IMR-90 (cell line): Measurements from ENCODE around the gene PAX5. TPM values are rescaled to one million over a fixed set of nuclear protein-coding genes. Genes with fewer than 3 reads are reported as not detected.

Source experiments
- ATAC-seq: fragments of 200-7000 bp; cut with Tn5 transposase; 2 replicates; pipeline ENCODE4 v1.9.1; 2020; ENCODE audit warnings: low read depth, mild to moderate bottlenecking, moderate library complexity
- BruUV-seq: library from RNA; stranded (reverse); fragments of 400-500 nt; replicated peaks from 2 replicates; lab custom pipeline; 2021; lab: Mats Ljungman, UMichigan
- CTCF ChIA-PET: fragments of 300-600 bp; formaldehyde crosslinking; extraction: SDS; loops from one replicate; lab custom pipeline; 2021; ENCODE audit warnings: antibody characterized with exemption; lab: Yijun Ruan, JAX
- POLR2A ChIA-PET: fragments of 300-600 bp; sonication (Branson Sonifier 250); formaldehyde crosslinking; loops from one replicate; lab custom pipeline; 2022; ENCODE audit warnings: antibody characterized with exemption; ENCODE audit not compliant: unreplicated experiment; lab: Charles Lee
- DNase-seq: peaks from one replicate; pipeline ENCODE4 v3.0.0; 2013
- H2AFZ ChIP-seq: replicated peaks from 2 replicates; pipeline ENCODE3; 2013; ENCODE audit warnings: low read length, mild to moderate bottlenecking; ENCODE audit not compliant: poor library complexity
- H2AK5ac ChIP-seq: 2 replicates; pipeline ENCODE4 v1.6.1; 2013; ENCODE audit warnings: low read depth, low read length, inconsistent platforms
- H2AK9ac ChIP-seq: replicated peaks from 2 replicates; pipeline ENCODE3; 2013; ENCODE audit warnings: mild to moderate bottlenecking, low read depth, low read length, moderate library complexity; ENCODE audit not compliant: poor library complexity
- H2BK120ac ChIP-seq: 2 replicates; pipeline ENCODE4 v1.6.1; 2013; ENCODE audit warnings: low read depth, low read length, inconsistent platforms
- H2BK15ac ChIP-seq: 3 replicates; pipeline ENCODE4 v1.6.1; 2013; ENCODE audit warnings: low read depth, low read length, inconsistent platforms
- H2BK20ac ChIP-seq: 2 replicates; pipeline ENCODE4 v1.6.1; 2013; ENCODE audit warnings: low read depth, mild to moderate bottlenecking, inconsistent platforms, low read length, moderate library complexity
- H2BK5ac ChIP-seq: 2 replicates; pipeline ENCODE4 v1.6.1; 2013; ENCODE audit warnings: mild to moderate bottlenecking, low read depth, low read length, inconsistent platforms; ENCODE audit not compliant: poor library complexity, severe bottlenecking
- H3K14ac ChIP-seq: replicated peaks from 2 replicates; pipeline ENCODE4 v1.6.1; 2013; ENCODE audit warnings: low read depth, low read length, inconsistent platforms
- H3K18ac ChIP-seq: 2 replicates; pipeline ENCODE4 v1.6.1; 2013; ENCODE audit warnings: low read depth, low read length, control low read depth
- H3K23ac ChIP-seq: 2 replicates; pipeline ENCODE4 v1.6.1; 2013; ENCODE audit warnings: low read depth, low read length, inconsistent platforms
- H3K27ac ChIP-seq: 2 replicates; pipeline ENCODE4 v1.5.1; 2013; ENCODE audit warnings: mild to moderate bottlenecking, control low read depth, low read length; ENCODE audit not compliant: insufficient read depth
- H3K27me3 ChIP-seq: 2 replicates; pipeline ENCODE4 v1.6.1; 2013; ENCODE audit warnings: low read length; ENCODE audit not compliant: control insufficient read depth, insufficient read depth
- H3K36me3 ChIP-seq: 2 replicates; pipeline ENCODE4 v1.6.1; 2013; ENCODE audit warnings: low read length, mixed read lengths; ENCODE audit not compliant: control insufficient read depth, insufficient read depth
- H3K4ac ChIP-seq: 2 replicates; pipeline ENCODE4 v1.6.1; 2013; ENCODE audit warnings: low read depth, low read length, inconsistent platforms
- H3K4me1 ChIP-seq: 2 replicates; pipeline ENCODE4 v1.6.1; 2013; ENCODE audit warnings: low read length, mixed read lengths; ENCODE audit not compliant: control insufficient read depth, insufficient read depth
- H3K4me2 ChIP-seq: 2 replicates; pipeline ENCODE4 v1.6.1; 2013; ENCODE audit warnings: low read depth, mild to moderate bottlenecking, control low read depth, low read length, moderate library complexity
- H3K4me3 ChIP-seq: 2 replicates; pipeline ENCODE4 v1.5.1; 2013; ENCODE audit warnings: low read depth, mild to moderate bottlenecking, control low read depth, low read length, moderate library complexity; ENCODE audit not compliant: insufficient read depth
- H3K56ac ChIP-seq: 2 replicates; pipeline ENCODE4 v1.6.1; 2013; ENCODE audit warnings: low read length, inconsistent platforms; ENCODE audit not compliant: insufficient read depth; ENCODE audit errors: extremely low read depth
- H3K79me1 ChIP-seq, 2 experiments: 2 replicates each; pipeline ENCODE4 v1.6.1; 2013; ENCODE audit warnings: low read length in 2 of 2, inconsistent platforms in 1 of 2, low read depth in 1 of 2
- H3K9ac ChIP-seq: 2 replicates; pipeline ENCODE4 v1.6.1; 2013; ENCODE audit warnings: low read depth, low read length, control low read depth
- H3K9me1 ChIP-seq: 2 replicates; pipeline ENCODE4 v1.6.1; 2013; ENCODE audit warnings: low read length, inconsistent platforms; ENCODE audit not compliant: insufficient read depth
- H3K9me3 ChIP-seq: 2 replicates; pipeline ENCODE4 v1.6.1; 2013; ENCODE audit warnings: low read length; ENCODE audit not compliant: control insufficient read depth, insufficient read depth
- H4K20me1 ChIP-seq: 2 replicates; pipeline ENCODE4 v1.6.1; 2013; ENCODE audit warnings: low read length, inconsistent platforms; ENCODE audit not compliant: insufficient read depth
- H4K5ac ChIP-seq: 2 replicates; pipeline ENCODE4 v1.6.1; 2013; ENCODE audit warnings: mild to moderate bottlenecking, low read depth, low read length, control low read depth
- H4K8ac ChIP-seq, 2 experiments: 2 replicates each; pipeline ENCODE4 v1.6.1; 2013; ENCODE audit warnings: low read depth in 2 of 2, low read length in 2 of 2, control low read depth in 1 of 2, inconsistent platforms in 1 of 2
- H4K91ac ChIP-seq: 2 replicates; pipeline ENCODE4 v1.6.1; 2013; ENCODE audit warnings: low read depth, low read length, inconsistent platforms; ENCODE audit not compliant: insufficient read depth
- BHLHE40 ChIP-seq: fragments of 150-350 bp; IDR thresholded peaks from 2 replicates; pipeline ENCODE4 v1.6.1; 2016; ENCODE audit warnings: mild to moderate bottlenecking, low read depth, low read length
- CEBPB ChIP-seq: IDR thresholded peaks from 2 replicates; pipeline ENCODE4 v1.6.1; 2012; ENCODE audit warnings: low read depth, low read length, improper control_type of control experiment
- POLR2A ChIP-seq: IDR thresholded peaks from 2 replicates; pipeline ENCODE4 v1.6.1; 2012; ENCODE audit warnings: mild to moderate bottlenecking, low read depth, low read length
- WGBS, 2 experiments: methylation state at CpG; one replicate each; pipeline versions ENCODE4 v1.1.5 to v1.1.7; 2013; ENCODE audit warnings: missing lambda C conversion rate in 2 of 2; ENCODE audit not compliant: insufficient read length in 1 of 2; ENCODE audit errors: extremely low coverage in 2 of 2; 5-methylcytosine and 5-hydroxymethylcytosine counted together
- dilution Hi-C: fragments of 300-500 bp; cut with HindIII; formaldehyde crosslinking; loops from one replicate; pipeline ENCODE4 v1.14.3; 2018; ENCODE audit warnings: low sequenced_read_pairs; ENCODE audit not compliant: unreplicated experiment
- in situ Hi-C: fragments of 300-500 bp; cut with MboI; formaldehyde crosslinking; loops from 3 replicates; pipeline ENCODE4 v1.14.3; 2019; ENCODE audit warnings: low sequenced_read_pairs, inconsistent platforms, mixed read lengths
- intact Hi-C: fragments of 100-400 bp; cut with micrococcal nuclease; formaldehyde crosslinking; loops from 2 replicates; pipeline ENCODE4 v1.10.0; 2022
- polyA plus RNA-seq, 3 experiments: library from polyadenylated mRNA; depleted of rRNA; stranded (reverse); fragments of >200 nt; gene quantifications; 2 replicates each; pipeline ENCODE4 v1.2.3, GENCODE V29; 2012; ENCODE audit warnings: low replicate concordance in 1 of 3
- total RNA-seq: library from RNA; depleted of rRNA; stranded (reverse); fragments of >200 nt; gene quantifications from 2 replicates; pipeline ENCODE4 v1.2.3, GENCODE V29; 2012

The PAX5 gene
- total and polyA plus RNA-seq, 2 of the 4 experiments (the other 2 are of a cell fraction), result not detected

DNA sequence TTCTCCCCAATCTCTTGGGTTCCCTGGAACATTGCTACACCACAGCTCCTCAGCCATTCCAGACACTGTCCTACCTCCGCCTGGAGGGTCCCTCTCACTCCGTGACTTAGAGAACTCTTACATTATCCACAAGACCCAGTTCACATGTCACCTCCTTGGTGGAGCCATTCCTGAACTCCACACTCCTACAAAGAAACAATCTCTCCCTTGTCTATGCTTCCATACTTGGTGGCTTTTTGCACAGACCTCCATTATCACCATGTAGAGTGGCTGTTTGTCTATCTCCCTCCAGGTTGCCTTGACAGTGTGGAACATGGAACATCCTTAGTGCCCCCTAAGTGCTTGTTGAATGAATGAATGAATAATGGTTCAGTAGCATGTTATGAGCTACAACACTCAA, 105.9 kb downstream of the PAX5 start:
- ATAC-seq (no peak), DNase-seq (no peak)
- Histone ChIP-seq H2BK5ac (no peak overlapping the region), H3K4me2 (no peak overlapping the region), H2BK120ac (no peak overlapping the region), H3K36me3 (no peaks in the 10 kb centered on the region), H3K9me3 (no peaks in the 10 kb centered on the region), H3K9ac (no peak overlapping the region), H2AFZ (no peak overlapping the region), H3K56ac (no peak overlapping the region), H4K91ac (no peak overlapping the region), H3K23ac (no peak overlapping the region), H4K5ac (no peak overlapping the region), H2BK15ac (no peak overlapping the region), H3K79me1 (no peaks in the 10 kb centered on the region), H3K27me3 (peaks cover 12% of the 10 kb centered on the region), H2AK9ac (no peak overlapping the region), H4K20me1 (no peaks in the 10 kb centered on the region), H2BK20ac (no peak overlapping the region), H3K18ac (no peak overlapping the region), H3K4me3 (no peak overlapping the region), H3K9me1 (no peaks in the 10 kb centered on the region), H3K27ac (no peak overlapping the region), H3K4me1 (no peaks in the 10 kb centered on the region), H2AK5ac (no peak overlapping the region), H4K8ac (no peak overlapping the region), H3K14ac (no peak overlapping the region), H3K4ac (no peak overlapping the region)
- WGBS, 2 experiments, result 90% methylated on average over 2 of the region's 2 CpGs; no CpG with 5 or more reads in 1 of the 2 experiments
- TF ChIP-seq CEBPB (no peak), POLR2A (no peak), BHLHE40 (no peak)
- ChIA-PET POLR2A (no interaction called here), CTCF (no interaction called here)
- intact Hi-C loops, result no loop called here
- in situ Hi-C loops, result no loop called here
- dilution Hi-C loops, result no loop called here
- BruUV-seq, result no TSS peak
